HepG2 (cell line): ENCODE data around the gene PLA1A. TPM values are rescaled to one million over a fixed set of nuclear protein-coding genes. Genes with fewer than 3 reads are reported as not detected.
A peak's percentile ranks its signal among the peaks of the same experiment; 100 is the strongest.

Experiments
- ATF2 ChIP-seq: sonication (generic); formaldehyde crosslinking; IDR thresholded peaks from 2 replicates; pipeline ENCODE4 v1.4.0; 2020; ENCODE audit warnings: missing genetic modification reagents
- CEBPG ChIP-seq: IDR thresholded peaks from 2 replicates; pipeline ENCODE4 v1.6.1; 2016
- FOSL2 ChIP-seq: sonication (generic); formaldehyde crosslinking; IDR thresholded peaks from 2 replicates; pipeline ENCODE4 v1.4.0; 2020; ENCODE audit warnings: missing genetic modification reagents
- FOXC1 ChIP-seq: sonication (generic); formaldehyde crosslinking; IDR thresholded peaks from 2 replicates; pipeline ENCODE4 v1.8.0; 2022; ENCODE audit warnings: mild to moderate bottlenecking, missing genetic modification reagents, borderline replicate concordance
- GATAD1 ChIP-seq: IDR thresholded peaks from 2 replicates; pipeline ENCODE4 v1.6.1; 2016; ENCODE audit warnings: missing genetic modification reagents, missing compliant biosample characterization
- IKZF5 ChIP-seq: IDR thresholded peaks from 2 replicates; pipeline ENCODE4 v1.6.1; 2018; ENCODE audit warnings: missing genetic modification reagents, mild to moderate bottlenecking, missing compliant biosample characterization
- MAFF ChIP-seq: IDR thresholded peaks from 2 replicates; pipeline ENCODE4 v1.6.1; 2011; ENCODE audit warnings: low read depth, low read length, improper control_type of control experiment
- MAZ ChIP-seq, 2 experiments: sonication (generic) in 1 of 2; formaldehyde crosslinking in 1 of 2; IDR thresholded peaks; 2 replicates each; pipeline versions ENCODE4 v1.5.0 to v1.6.1; 2012 to 2020; ENCODE audit warnings: low read depth in 2 of 2, mild to moderate bottlenecking in 2 of 2, borderline replicate concordance in 1 of 2, improper control_type of control experiment in 1 of 2, low read length in 1 of 2, missing genetic modification reagents in 1 of 2, moderate library complexity in 1 of 2
- MED8 ChIP-seq: sonication (generic); formaldehyde crosslinking; IDR thresholded peaks from 2 replicates; pipeline ENCODE4 v1.8.1; 2023; ENCODE audit warnings: mild to moderate bottlenecking, missing genetic modification reagents; ENCODE audit not compliant: insufficient replicate concordance
- MIXL1 ChIP-seq: IDR thresholded peaks from 2 replicates; pipeline ENCODE4 v1.6.1; 2016
- TCF7L2 ChIP-seq: IDR thresholded peaks from 2 replicates; pipeline ENCODE4 v1.6.1; 2011; ENCODE audit warnings: mild to moderate bottlenecking, low read depth, low read length, moderate library complexity
- TGIF2 ChIP-seq: IDR thresholded peaks from 2 replicates; pipeline ENCODE4 v1.6.1; 2016; ENCODE audit warnings: control low read depth, missing compliant biosample characterization
- TRIM22 ChIP-seq: fragments of 450-650 bp; IDR thresholded peaks from 2 replicates; pipeline ENCODE4 v1.6.1; 2017
- ZNF280B ChIP-seq: sonication (generic); formaldehyde crosslinking; IDR thresholded peaks from 2 replicates; pipeline ENCODE4 v1.5.0; 2020; ENCODE audit warnings: missing genetic modification reagents, mild to moderate bottlenecking, borderline replicate concordance
- ZNF317 ChIP-seq: sonication (generic); formaldehyde crosslinking; IDR thresholded peaks from 2 replicates; pipeline ENCODE4 v1.5.0; 2020; ENCODE audit warnings: mild to moderate bottlenecking, missing genetic modification reagents
- ZNF513 ChIP-seq: sonication (generic); formaldehyde crosslinking; conservative IDR thresholded peaks from 2 replicates; pipeline ENCODE4 v1.5.0; 2020; ENCODE audit warnings: missing genetic modification reagents
- ZNF577 ChIP-seq: sonication (generic); formaldehyde crosslinking; IDR thresholded peaks from 2 replicates; pipeline ENCODE4 v1.4.0; 2020; ENCODE audit warnings: mild to moderate bottlenecking, low read depth, missing genetic modification reagents, borderline replicate concordance
- ZNF703 ChIP-seq: sonication (generic); formaldehyde crosslinking; IDR thresholded peaks from 2 replicates; pipeline ENCODE4 v1.5.1; 2020; ENCODE audit warnings: missing genetic modification reagents, mild to moderate bottlenecking, moderate library complexity, borderline replicate concordance
- ZNF891 ChIP-seq: sonication (generic); formaldehyde crosslinking; IDR thresholded peaks from 2 replicates; pipeline ENCODE4 v1.5.0; 2020; ENCODE audit warnings: mild to moderate bottlenecking, missing genetic modification reagents
- polyA plus RNA-seq, 8 experiments: library from polyadenylated mRNA; depleted of rRNA in 3 of 8; stranded (reverse) in 7 of 8; unstranded in 1 of 8; fragments of >200 nt; fragmentation: Illumina TruSeq in 4 of 8; extraction: Trizol in 4 of 8; gene quantifications; 2 replicates each; pipeline versions ENCODE4 v1.2.1 to v1.2.3, GENCODE V29; 2011 to 2016; ENCODE audit warnings: low read depth in 4 of 8, missing spikeins in 1 of 8, mixed read lengths in 1 of 8; ENCODE audit not compliant: insufficient read depth in 1 of 8
- total RNA-seq, 5 experiments: library from RNA; depleted of rRNA; stranded (reverse); fragments of >200 nt; fragmentation: Illumina TruSeq; extraction: Trizol; gene quantifications; 2 replicates each; pipeline ENCODE4 v1.2.3, GENCODE V29; 2016; ENCODE audit warnings: low read depth in 1 of 5

Gene PLA1A
- total and polyA plus RNA-seq, 2 of the 13 experiments (the other 11 are each of a cell fraction or from before 2014, with no cell fraction given): 0.11 to 0.18 TPM

GRCh38 chr3:119676771-119677640, 79.3 kb downstream of the PLA1A start, which contains the start of gene COX17 (continued):
- TF ChIP-seq MED8: no peak
- TF ChIP-seq GATAD1 (CRISPR knock-in tag): peak; percentile 84
- TF ChIP-seq TRIM22: no peak
- no peak for TF ChIP-seq ZNF703 (CRISPR knock-in tag)
- no peak for TF ChIP-seq MAFF
- TF ChIP-seq ZNF577: no peak
- TF ChIP-seq TGIF2 (CRISPR knock-in tag): peak; percentile 76; the same call in 1 of the 2 replicates
- TF ChIP-seq ZNF317 (CRISPR knock-in tag): no peak; the same call in 1 of the 2 replicates
- peak; percentile 71; the same call in 1 of the 2 replicates for TF ChIP-seq ZNF280B (CRISPR knock-in tag)
- 0 out of 2 replicates have a peak, but pooled peaks have one; percentile 80 for TF ChIP-seq ZNF891 (CRISPR knock-in tag)
- TF ChIP-seq CEBPG (CRISPR knock-in tag): no peak
- TF ChIP-seq ATF2 (CRISPR knock-in tag): 0 out of 2 replicates have a peak, but pooled peaks have one; percentile 43
- TF ChIP-seq MAZ (IDR thresholded peaks at IDR 0.05; ENCODE audit: borderline replicate concordance, low read depth, low read length): no peak
- peak; percentile 73 for TF ChIP-seq MAZ (CRISPR knock-in tag; IDR thresholded peaks at IDR 0.05; ENCODE audit: low read depth)
- no peak for TF ChIP-seq ZNF513 (CRISPR knock-in tag)
- peak; percentile 34; the same call in 1 of the 2 replicates for TF ChIP-seq MIXL1 (CRISPR knock-in tag)
- TF ChIP-seq FOXC1 (CRISPR knock-in tag): peak; percentile 61; the same call in 1 of the 2 replicates
- 0 out of 2 replicates have a peak, but pooled peaks have one; percentile 50 for TF ChIP-seq IKZF5
- TF ChIP-seq FOSL2: peak; percentile 16; the same call in 1 of the 2 replicates
- TF ChIP-seq TCF7L2: no peak
